Testis (tissue), 3 donors: ENCODE data around the gene NPIPB6. TPM values are rescaled to one million over a fixed set of nuclear protein-coding genes. Genes with fewer than 3 reads are reported as not detected.

Experiments used
- DNase-seq: peaks from one replicate; pipeline ENCODE4 v3.0.0-alpha.2; 2019
- H3K27ac ChIP-seq, 2 donors: fragments of 200-600 bp; sonication (generic); one replicate each; pipeline ENCODE4 v1.5.1; 2019
- H3K27me3 ChIP-seq: fragments of 200-600 bp; sonication (generic); one replicate; pipeline ENCODE4 v1.5.1; 2019
- H3K36me3 ChIP-seq: fragments of 200-600 bp; sonication (generic); one replicate; pipeline ENCODE4 v1.5.1; 2017; ENCODE audit warnings: low read depth; ENCODE audit errors: missing control alignments
- H3K4me1 ChIP-seq: fragments of 200-600 bp; sonication (generic); one replicate; pipeline ENCODE4 v1.5.1; 2019
- H3K4me3 ChIP-seq, 2 donors: fragments of 200-600 bp; sonication (generic); one replicate each; pipeline ENCODE4 v1.5.1; 2017 to 2019
- H3K9me3 ChIP-seq: fragments of 200-600 bp; sonication (generic); one replicate; pipeline ENCODE4 v1.5.1; 2017
- POLR2A ChIP-seq: fragments of 450-650 bp; IDR thresholded peaks from one replicate; pipeline ENCODE4 v1.6.1; 2017; ENCODE audit warnings: antibody characterized with exemption, mild to moderate bottlenecking, moderate library complexity
- WGBS, 2 donors: methylation state at CpG; one replicate each; pipeline ENCODE4 v1.1.5; 2018; 5-methylcytosine and 5-hydroxymethylcytosine counted together
- intact Hi-C: fragments of 100-400 bp; cut with DNase I; formaldehyde crosslinking; loops from one replicate; pipeline ENCODE4 v1.15.1; 2023; ENCODE audit warnings: low total_unique reads
- polyA plus RNA-seq: library from polyadenylated mRNA; stranded (reverse); fragments of 350-450 nt; fragmentation: Illumina TruSeq; extraction: RNeasy Lipid Tissue Mini Kit (QIAGEN cat#74804); gene quantifications from one replicate; pipeline ENCODE4 v1.2.3, GENCODE V29; 2014; ENCODE audit warnings: low read depth, low replicate concordance; ENCODE audit not compliant: insufficient read depth
- total RNA-seq, 2 donors: library from RNA; depleted of rRNA; stranded (reverse); fragments of >200 nt; gene quantifications; one replicate each; pipeline ENCODE4 v1.2.3, GENCODE V29; 2016
- TF ChIP-seq, protein P1 (sequence below), 3 experiments: fragments of 450-650 bp in 2 of 3; fragments of 200-600 bp in 1 of 3; sonication (generic) in 1 of 3; IDR thresholded peaks; one replicate each; pipeline ENCODE4 v1.5.1; 2016 to 2019; ENCODE audit warnings: antibody characterized with exemption in 3 of 3, mild to moderate bottlenecking in 2 of 3, moderate library complexity in 1 of 3

NPIPB6 gene
- total and polyA plus RNA-seq, 3 donors from 2014 or later = 16.7 to 47.5 (median 36.3) TPM

DNA sequence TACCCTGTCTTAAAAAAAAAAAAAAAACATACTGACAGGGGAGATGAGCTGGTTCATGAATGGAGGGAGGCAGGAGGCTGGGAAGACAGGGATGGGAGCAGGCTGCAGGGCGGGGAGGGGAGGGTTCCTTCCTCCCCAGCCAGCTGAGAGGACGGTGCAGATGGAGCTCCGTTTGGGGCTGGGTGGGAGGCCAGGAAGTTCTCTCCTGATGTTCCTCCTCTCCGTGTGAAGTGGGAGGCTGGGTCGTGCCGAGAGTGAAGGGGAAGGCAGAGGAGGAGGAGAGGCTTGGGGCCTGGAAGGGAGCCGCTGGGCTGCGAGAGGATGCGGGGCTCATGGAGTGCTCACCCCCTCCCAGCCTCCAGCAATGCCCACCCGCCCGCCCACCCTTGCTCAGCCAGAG lies 49.7 kb downstream of the NPIPB6 start:
- WGBS, 2 donors = 36 to 47% methylated on average over 8 to 9 of the region's 11 CpGs
- Histone ChIP-seq H3K9me3 (no peaks in the 10 kb centered on the region), H3K27ac (no peak overlapping the region), H3K36me3 (no peaks in the 10 kb centered on the region), H3K4me3 (no peak overlapping the region), H3K27me3 (no peaks in the 10 kb centered on the region), H3K4me1 (peaks cover 4% of the 10 kb centered on the region)
- intact Hi-C loops = no loop called here
- TF ChIP-seq POLR2A = no peak
- TF ChIP-seq, protein P1, sequence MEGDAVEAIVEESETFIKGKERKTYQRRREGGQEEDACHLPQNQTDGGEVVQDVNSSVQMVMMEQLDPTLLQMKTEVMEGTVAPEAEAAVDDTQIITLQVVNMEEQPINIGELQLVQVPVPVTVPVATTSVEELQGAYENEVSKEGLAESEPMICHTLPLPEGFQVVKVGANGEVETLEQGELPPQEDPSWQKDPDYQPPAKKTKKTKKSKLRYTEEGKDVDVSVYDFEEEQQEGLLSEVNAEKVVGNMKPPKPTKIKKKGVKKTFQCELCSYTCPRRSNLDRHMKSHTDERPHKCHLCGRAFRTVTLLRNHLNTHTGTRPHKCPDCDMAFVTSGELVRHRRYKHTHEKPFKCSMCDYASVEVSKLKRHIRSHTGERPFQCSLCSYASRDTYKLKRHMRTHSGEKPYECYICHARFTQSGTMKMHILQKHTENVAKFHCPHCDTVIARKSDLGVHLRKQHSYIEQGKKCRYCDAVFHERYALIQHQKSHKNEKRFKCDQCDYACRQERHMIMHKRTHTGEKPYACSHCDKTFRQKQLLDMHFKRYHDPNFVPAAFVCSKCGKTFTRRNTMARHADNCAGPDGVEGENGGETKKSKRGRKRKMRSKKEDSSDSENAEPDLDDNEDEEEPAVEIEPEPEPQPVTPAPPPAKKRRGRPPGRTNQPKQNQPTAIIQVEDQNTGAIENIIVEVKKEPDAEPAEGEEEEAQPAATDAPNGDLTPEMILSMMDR (IDR thresholded peaks at IDR 0.05) = no peak
- no peak for DNase-seq

DNA sequence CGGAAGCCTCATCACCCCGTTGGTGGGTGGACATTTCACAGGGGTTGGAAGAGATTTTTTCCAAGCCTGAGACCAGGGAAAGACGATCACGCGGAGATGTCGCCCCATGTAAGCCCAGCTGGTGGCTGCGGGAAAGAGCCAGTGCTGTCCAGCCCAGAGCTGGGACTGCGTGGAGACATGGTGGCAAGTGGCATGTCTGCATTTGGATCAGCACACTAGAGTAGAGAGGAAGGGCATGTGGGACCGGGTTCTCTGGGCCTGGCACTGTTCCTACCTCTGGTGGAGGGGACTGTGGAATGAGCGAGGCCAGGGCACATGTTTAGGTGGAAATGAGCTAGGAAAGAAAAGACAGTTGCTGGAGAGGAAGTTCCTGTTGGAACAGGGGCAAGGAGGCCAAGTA lies 51.0 kb downstream of the NPIPB6 start:
- TF ChIP-seq POLR2A = no peak
- TF ChIP-seq, protein P1 (IDR thresholded peaks at IDR 0.05) = no peak
- Histone ChIP-seq H3K4me1 (peaks cover 4% of the 10 kb centered on the region), H3K9me3 (no peaks in the 10 kb centered on the region), H3K36me3 (no peaks in the 10 kb centered on the region), H3K27ac (no peak overlapping the region), H3K27me3 (no peaks in the 10 kb centered on the region), H3K4me3 (no peak overlapping the region)
- 79 to 89% methylated on average over 5 to 10 of the region's 10 CpGs for WGBS, 2 donors
- no peak for DNase-seq
- intact Hi-C loops = no loop called here

DNA sequence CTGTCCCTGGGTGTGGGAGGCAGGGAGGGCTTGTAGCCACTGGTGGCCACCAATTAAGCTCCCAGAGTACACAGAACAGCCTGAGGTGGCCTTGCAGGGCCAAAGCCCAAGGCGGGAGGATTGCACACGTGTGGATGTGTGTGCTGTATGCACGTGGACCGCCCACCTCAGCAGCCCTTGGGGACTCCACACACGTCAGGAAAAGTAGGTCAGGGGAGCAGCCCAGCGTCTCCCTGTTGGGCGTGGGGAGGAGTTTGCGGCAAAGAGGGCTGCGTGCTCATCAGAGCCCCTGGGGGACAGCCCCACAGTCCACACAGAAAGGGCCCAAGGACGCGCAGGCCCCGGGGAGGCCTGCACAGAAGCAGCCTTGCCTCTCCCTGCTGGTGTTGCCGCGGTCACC lies 51.4 kb downstream of the NPIPB6 start:
- no peaks in the 10 kb centered on the region for H3K27me3 ChIP-seq
- no peak for DNase-seq
- H3K4me3 ChIP-seq = no peak overlapping the region
- intact Hi-C loops = no loop called here
- H3K9me3 ChIP-seq = no peaks in the 10 kb centered on the region
- no peaks in the 10 kb centered on the region for H3K36me3 ChIP-seq
- WGBS, 2 donors = 78% methylated on average over 14 of the region's 14 CpGs; no CpG with 5 or more reads in 1 of the 2 donors
- no peak for TF ChIP-seq POLR2A
- TF ChIP-seq, protein P1 (IDR thresholded peaks at IDR 0.05) = no peak
- H3K4me1 ChIP-seq = peaks cover 4% of the 10 kb centered on the region
- no peak overlapping the region for H3K27ac ChIP-seq

DNA sequence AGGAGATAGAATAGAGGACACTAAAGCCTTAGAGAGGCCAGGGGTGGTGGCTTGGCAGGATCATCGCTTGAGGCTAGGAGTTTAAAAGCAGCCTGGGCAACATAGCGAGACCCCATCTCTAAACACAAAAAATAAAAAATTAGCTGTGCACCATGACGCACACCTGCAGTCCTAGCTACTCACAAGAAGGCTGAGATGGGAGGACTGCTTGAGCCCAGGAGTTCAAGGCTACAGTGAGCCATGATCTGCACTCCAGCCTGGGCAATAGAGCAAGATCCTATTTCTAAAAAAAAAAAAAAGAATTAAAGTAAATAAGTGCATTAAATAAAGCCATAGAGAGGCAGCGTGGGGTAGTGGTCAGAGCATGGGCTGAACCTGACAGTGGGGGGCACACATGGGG lies 51.9 kb downstream of the NPIPB6 start:
- Histone ChIP-seq H3K9me3 (no peaks in the 10 kb centered on the region), H3K27ac (no peak overlapping the region), H3K36me3 (no peaks in the 10 kb centered on the region), H3K4me3 (no peak overlapping the region), H3K27me3 (no peaks in the 10 kb centered on the region), H3K4me1 (peaks cover 4% of the 10 kb centered on the region)
- TF ChIP-seq, protein P1 (IDR thresholded peaks at IDR 0.05) = no peak
- TF ChIP-seq POLR2A = no peak
- DNase-seq = no peak
- intact Hi-C loops = no loop called here
- WGBS, 2 donors = 93 to 94% methylated on average over 4 of the region's 4 CpGs

- Histone ChIP-seq H3K27ac (no peak overlapping the region), H3K4me3 (no peak overlapping the region), H3K9me3 (no peaks in the 10 kb centered on the region), H3K27me3 (no peaks in the 10 kb centered on the region), H3K4me1 (peaks cover 4% of the 10 kb centered on the region), H3K36me3 (no peaks in the 10 kb centered on the region)
- intact Hi-C loops = no loop called here
- no peak for DNase-seq
- TF ChIP-seq, protein P1 (IDR thresholded peaks at IDR 0.05) = no peak
- no peak for TF ChIP-seq POLR2A
- 83 to 95% methylated on average over 10 to 11 of the region's 11 CpGs for WGBS, 2 donors
Observed at GRCh38 chr16:28310796-28311195, 52.5 kb downstream of the NPIPB6 start.
